T-cell (primary cell): ENCODE data around the gene BDH2. TPM values are rescaled to one million over a fixed set of nuclear protein-coding genes. Genes with fewer than 3 reads are reported as not detected.

Source experiments
- ATAC-seq, 4 experiments: fragments of 200-7000 bp in 3 of 4; fragments of 150-1000 bp in 1 of 4; cut with Tn5 transposase; replicated peaks in 1 of 4; 1 replicate in 3 of 4; 2 replicates in 1 of 4; pipeline ENCODE4 v1.10.0; 2021; ENCODE audit warnings: moderate library complexity in 3 of 4, mild to moderate bottlenecking in 2 of 4, moderate number of reproducible peaks in 1 of 4
- CTCF ChIA-PET, 2 donors: fragments of 300-600 bp; sonication (Branson Sonifier 250); formaldehyde crosslinking; loops; one replicate each; lab custom pipeline; 2022; ENCODE audit warnings: antibody characterized with exemption in 2 of 2; lab: Charles Lee
- POLR2A ChIA-PET, 2 donors: fragments of 300-600 bp; sonication (Branson Sonifier 250); formaldehyde crosslinking; loops; one replicate each; lab custom pipeline; 2022; ENCODE audit warnings: antibody characterized with exemption in 2 of 2; lab: Charles Lee
- DNase-seq, 35 experiments: peaks; one replicate each; pipeline versions ENCODE4 v3.0.0 to v3.0.0-alpha.2; 2013 to 2023
- H3K27ac ChIP-seq: one replicate; pipeline ENCODE4 v1.5.1; 2013; ENCODE audit warnings: low read length
- H3K27me3 ChIP-seq, 2 experiments: replicated peaks in 1 of 2; 1 replicate in 1 of 2; 2 replicates in 1 of 2; pipeline versions ENCODE4 v1.6.1 to v1.7.0; 2013; ENCODE audit warnings: low read length in 1 of 2, mixed read lengths in 1 of 2; ENCODE audit not compliant: control insufficient read depth in 2 of 2, insufficient read depth in 2 of 2; ENCODE audit errors: extremely low read depth in 1 of 2
- H3K36me3 ChIP-seq, 2 donors: 1 replicate in 1 of 2; 2 replicates in 1 of 2; pipeline versions ENCODE4 v1.6.1 to v1.7.0; 2013; ENCODE audit warnings: low read length in 1 of 2; ENCODE audit not compliant: control insufficient read depth in 2 of 2, insufficient read depth in 1 of 2; ENCODE audit errors: extremely low read depth in 1 of 2
- H3K4me1 ChIP-seq, 2 experiments: 1 replicate in 1 of 2; 2 replicates in 1 of 2; pipeline versions ENCODE4 v1.6.1 to v1.7.0; 2013; ENCODE audit warnings: low read length in 2 of 2, mixed read lengths in 1 of 2; ENCODE audit not compliant: insufficient read depth in 2 of 2, control insufficient read depth in 1 of 2; ENCODE audit errors: extremely low read depth in 1 of 2
- H3K4me3 ChIP-seq, 2 donors: 1 replicate in 1 of 2; 2 replicates in 1 of 2; pipeline versions ENCODE4 v1.5.1 to v1.7.0; 2013; ENCODE audit warnings: mild to moderate bottlenecking in 2 of 2, low read length in 1 of 2, moderate library complexity in 1 of 2; ENCODE audit not compliant: control insufficient read depth in 1 of 2; ENCODE audit errors: extremely low read depth in 1 of 2
- H3K9me3 ChIP-seq: 2 replicates; pipeline ENCODE4 v1.7.0; 2013
- H3K27ac Mint-ChIP-seq, 2 donors: one replicate each; pipeline ENCODE4 v1.8.0; 2020 to 2021; ENCODE audit warnings: mild to moderate bottlenecking in 2 of 2, mixed read lengths in 2 of 2
- H3K27me3 Mint-ChIP-seq, 2 donors: one replicate each; pipeline ENCODE4 v1.8.0; 2021 to 2022; ENCODE audit warnings: mixed read lengths in 2 of 2
- H3K36me3 Mint-ChIP-seq: one replicate; pipeline ENCODE4 v1.8.0; 2021; ENCODE audit warnings: mixed read lengths
- H3K4me1 Mint-ChIP-seq, 3 donors: one replicate each; pipeline ENCODE4 v1.8.0; 2020 to 2022; ENCODE audit warnings: mixed read lengths in 3 of 3, mild to moderate bottlenecking in 1 of 3
- H3K4me3 Mint-ChIP-seq, 3 donors: one replicate each; pipeline ENCODE4 v1.8.0; 2020 to 2022; ENCODE audit warnings: mild to moderate bottlenecking in 3 of 3, mixed read lengths in 3 of 3, moderate library complexity in 3 of 3
- H3K9me3 Mint-ChIP-seq, 3 donors: one replicate each; pipeline ENCODE4 v1.8.0; 2020 to 2022; ENCODE audit warnings: mixed read lengths in 3 of 3
- WGBS: methylation state at CpG from one replicate; pipeline ENCODE4 v1.1.5; 2013; ENCODE audit warnings: missing lambda C conversion rate; ENCODE audit not compliant: insufficient coverage; 5-methylcytosine and 5-hydroxymethylcytosine counted together
- total RNA-seq, 35 experiments: library from RNA in 6 of 35; stranded (reverse) in 6 of 35; fragments of 120-200 nt in 1 of 35; gene quantifications; one replicate each; pipeline versions ENCODE4 v1.2.1 to v1.2.4 and lab custom pipeline; 2013 to 2026

BDH2 gene
- total RNA-seq, 5 donors from 2014 or later (not counting 1 experiment from before 2014, with no cell fraction given), result 11.4 to 22.6 (median 18.5) TPM

GRCh38 chr4:103060453-103061148, 39.0 kb downstream of the BDH2 start:
- Mint-ChIP-seq H3K27me3 (no peaks in the 10 kb centered on the region), H3K9me3 (no peaks in the 10 kb centered on the region), H3K4me1 (no peaks in the 10 kb centered on the region), H3K27ac (no peak overlapping the region), H3K36me3 (peaks cover 29% of the 10 kb centered on the region), H3K4me3 (no peak overlapping the region)
- ChIA-PET CTCF (interaction anchor here (0.6 to 1.0 kb wide), 4 partner anchors 31 to 512 kb away, joined by 3 to 5 read pairs (median 4); no protein-coding TSS in a partner anchor), POLR2A (interaction anchor here (0.6 to 0.7 kb wide), 3 partner anchors 17 to 261 kb away, joined by 3 to 5 read pairs (median 4); no protein-coding TSS in a partner anchor)
- DNase-seq (no peak), ATAC-seq (no peak)
- no peaks in the 10 kb centered on the region for H3K9me3 ChIP-seq
- no peaks in the 10 kb centered on the region for H3K36me3 ChIP-seq
- H3K4me1 ChIP-seq, result no peaks in the 10 kb centered on the region
- H3K27ac ChIP-seq, result no peak overlapping the region
- no peak overlapping the region for H3K4me3 ChIP-seq
- 100% methylated on average over 1 of the region's 2 CpGs for WGBS
- H3K27me3 ChIP-seq, result no peaks in the 10 kb centered on the region

- H3K36me3 Mint-ChIP-seq, result peaks cover 13% of the 10 kb centered on the region
- no peak for ATAC-seq
- 100% methylated on average over 2 of the region's 3 CpGs for WGBS
Measured at GRCh38 chr4:103054030-103054429, 45.6 kb downstream of the BDH2 start.

GRCh38 chr4:103052779-103053178, 46.9 kb downstream of the BDH2 start:
- Mint-ChIP-seq H3K4me1 (no peaks in the 10 kb centered on the region), H3K4me3 (no peak overlapping the region), H3K9me3 (no peaks in the 10 kb centered on the region), H3K27me3 (no peaks in the 10 kb centered on the region), H3K36me3 (peaks cover 23% of the 10 kb centered on the region), H3K27ac (no peak overlapping the region)
- no peak for ATAC-seq
- no peak for DNase-seq
- Histone ChIP-seq H3K9me3 (no peaks in the 10 kb centered on the region), H3K4me1 (no peaks in the 10 kb centered on the region), H3K27ac (no peak overlapping the region), H3K27me3 (no peaks in the 10 kb centered on the region), H3K36me3 (peaks cover 0 to 19% of the 10 kb centered on the region in 2 donors), H3K4me3 (no peak overlapping the region)
- POLR2A ChIA-PET, result no interaction called here
- CTCF ChIA-PET, result interaction anchor here (0.8 to 1.1 kb wide), 3 partner anchors 9 to 39 kb away, joined by 3 to 5 read pairs (median 3); no protein-coding TSS in a partner anchor
- WGBS, result 100% methylated on average over 1 of the region's 3 CpGs

More at GRCh38 chr4:103054030-103054429, 45.6 kb downstream of the BDH2 start:
- ChIA-PET POLR2A (no interaction called here), CTCF (no interaction called here)
- Histone ChIP-seq H3K27me3 (no peaks in the 10 kb centered on the region), H3K4me1 (no peaks in the 10 kb centered on the region), H3K9me3 (no peaks in the 10 kb centered on the region), H3K36me3 (peaks cover 0 to 9% of the 10 kb centered on the region in 2 donors), H3K4me3 (no peak overlapping the region), H3K27ac (no peak overlapping the region)
- Mint-ChIP-seq H3K9me3 (no peaks in the 10 kb centered on the region), H3K27ac (no peak overlapping the region), H3K4me3 (no peak overlapping the region), H3K4me1 (no peaks in the 10 kb centered on the region), H3K27me3 (no peaks in the 10 kb centered on the region)
- no peak for DNase-seq

GRCh38 chr4:103052145-103052544, 47.5 kb downstream of the BDH2 start:
- no peaks in the 10 kb centered on the region for H3K9me3 ChIP-seq
- Mint-ChIP-seq H3K4me1 (no peaks in the 10 kb centered on the region), H3K4me3 (no peak overlapping the region), H3K27ac (no peak overlapping the region), H3K36me3 (peaks cover 27% of the 10 kb centered on the region), H3K9me3 (no peaks in the 10 kb centered on the region), H3K27me3 (no peaks in the 10 kb centered on the region)
- no CpG with 5 or more reads among the region's 3 CpGs for WGBS
- H3K4me1 ChIP-seq, result no peaks in the 10 kb centered on the region
- ChIA-PET CTCF (interaction anchor here (0.5 to 1.4 kb wide), 6 partner anchors 9 to 49 kb away, joined by 3 to 9 read pairs (median 3); partner anchors contain the start of gene BDH2 (in 1 of the 2)), POLR2A (interaction anchor here in 1 of 2 donors (0.7 kb wide), 1 partner anchor 93 kb away, joined by 4 read pairs; no protein-coding TSS in a partner anchor)
- no peak for ATAC-seq
- H3K27ac ChIP-seq, result no peak overlapping the region
- no peak overlapping the region for H3K4me3 ChIP-seq
- H3K36me3 ChIP-seq, result peaks cover 0 to 19% of the 10 kb centered on the region in 2 donors
- no peak for DNase-seq
- no peaks in the 10 kb centered on the region for H3K27me3 ChIP-seq

GRCh38 chr4:103050736-103051436, 48.7 kb downstream of the BDH2 start:
- Mint-ChIP-seq H3K27ac (peak overlapping the region; percentile 7 to 42), H3K4me1 (peaks cover 0 to 6% (median 2%) of the 10 kb centered on the region in 3 donors), H3K36me3 (peaks cover 33% of the 10 kb centered on the region), H3K4me3 (no peak overlapping the region), H3K9me3 (no peaks in the 10 kb centered on the region), H3K27me3 (no peaks in the 10 kb centered on the region)
- Histone ChIP-seq H3K27me3 (no peaks in the 10 kb centered on the region), H3K4me3 (no peak overlapping the region), H3K9me3 (no peaks in the 10 kb centered on the region), H3K36me3 (peaks cover 0 to 22% of the 10 kb centered on the region in 2 donors), H3K27ac (no peak overlapping the region), H3K4me1 (no peaks in the 10 kb centered on the region)
- POLR2A ChIA-PET, result no interaction called here
- no peak for DNase-seq
- CTCF ChIA-PET, result interaction anchor here (0.6 to 1.4 kb wide), 3 partner anchors 49 to 359 kb away, joined by 3 read pairs; partner anchors contain the start of gene BDH2 (in 2 of the 2)
- 67% methylated on average over 1 of the region's 2 CpGs for WGBS
- ATAC-seq, result no peak
